Activated CD8-positive, alpha-beta memory T cell treated with anti-CD3 and anti-CD28 coated beads for 4 hours (primary cell): ENCODE measurements around the gene PVALEF.

Experiments used
- DNase-seq, 2 donors: peaks; one replicate each; pipeline ENCODE4 v3.0.0-alpha.2; 2020; ENCODE audit warnings: low read depth in 2 of 2

PVALEF gene

DNA sequence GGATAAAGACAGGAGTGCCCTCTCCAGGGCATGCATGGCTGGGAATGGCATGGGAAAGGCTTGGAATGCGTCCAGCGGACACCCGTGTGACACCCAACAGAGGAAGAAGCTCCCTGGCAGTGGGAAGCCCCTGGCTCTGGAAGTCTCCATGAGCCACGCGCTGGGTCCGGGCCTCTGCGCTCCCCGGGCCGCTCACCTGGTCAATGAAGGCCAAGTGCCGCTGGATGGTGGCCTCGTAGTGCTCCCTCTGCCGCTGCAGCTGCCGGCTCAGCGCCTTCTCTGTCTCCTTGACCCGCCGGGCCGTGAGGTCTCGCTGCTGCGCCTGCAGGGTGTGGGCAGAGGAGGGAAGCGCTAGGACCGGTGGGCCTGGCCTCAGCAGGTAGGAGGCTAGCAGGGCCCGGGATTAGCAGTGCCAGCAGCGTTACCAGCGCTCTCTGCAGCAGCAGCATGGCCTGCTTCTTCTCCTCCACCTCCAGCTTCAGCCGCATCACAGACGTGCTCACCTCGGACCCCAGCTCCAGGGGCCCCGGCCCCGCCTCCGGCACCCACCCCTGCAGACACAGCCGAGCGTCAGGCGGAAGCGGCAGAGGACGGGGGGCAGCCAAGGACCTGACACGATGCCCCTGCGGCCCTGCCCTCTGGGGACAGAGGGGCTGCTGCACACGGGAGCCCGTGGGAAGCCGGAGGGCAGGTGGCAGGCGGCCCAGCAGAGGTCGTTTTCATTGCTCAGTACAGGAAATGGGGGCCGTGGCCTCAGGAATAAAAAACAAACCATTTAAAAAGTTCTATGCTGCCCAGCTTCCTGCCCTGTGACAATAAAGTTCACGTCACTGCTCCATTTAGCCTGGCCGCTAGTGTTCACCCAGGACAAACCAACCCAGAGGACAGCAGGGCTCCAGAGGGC lies 31.4 kb downstream of the PVALEF start:
- no peak for DNase-seq

DNA sequence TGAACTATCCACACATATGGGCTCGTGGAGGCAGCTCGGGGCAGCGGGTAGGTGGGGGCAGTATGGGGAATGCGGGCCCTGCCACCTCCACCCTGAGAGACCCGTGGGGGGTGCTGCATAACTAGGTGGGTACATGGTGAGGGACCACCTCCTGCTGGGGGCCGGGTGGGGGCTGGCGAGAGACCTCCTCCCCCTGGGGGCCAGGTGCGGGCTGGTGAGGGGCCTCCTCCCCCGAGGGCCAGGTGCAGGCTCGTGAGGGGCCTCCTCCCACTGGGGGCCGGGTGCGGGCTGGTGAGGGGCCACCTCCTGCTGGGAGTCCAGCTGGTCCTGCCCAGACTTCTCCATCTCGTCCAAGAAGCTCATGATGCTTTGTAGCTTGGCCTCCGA lies 32.1 kb downstream of the PVALEF start:
- DNase-seq, result no peak

DNA sequence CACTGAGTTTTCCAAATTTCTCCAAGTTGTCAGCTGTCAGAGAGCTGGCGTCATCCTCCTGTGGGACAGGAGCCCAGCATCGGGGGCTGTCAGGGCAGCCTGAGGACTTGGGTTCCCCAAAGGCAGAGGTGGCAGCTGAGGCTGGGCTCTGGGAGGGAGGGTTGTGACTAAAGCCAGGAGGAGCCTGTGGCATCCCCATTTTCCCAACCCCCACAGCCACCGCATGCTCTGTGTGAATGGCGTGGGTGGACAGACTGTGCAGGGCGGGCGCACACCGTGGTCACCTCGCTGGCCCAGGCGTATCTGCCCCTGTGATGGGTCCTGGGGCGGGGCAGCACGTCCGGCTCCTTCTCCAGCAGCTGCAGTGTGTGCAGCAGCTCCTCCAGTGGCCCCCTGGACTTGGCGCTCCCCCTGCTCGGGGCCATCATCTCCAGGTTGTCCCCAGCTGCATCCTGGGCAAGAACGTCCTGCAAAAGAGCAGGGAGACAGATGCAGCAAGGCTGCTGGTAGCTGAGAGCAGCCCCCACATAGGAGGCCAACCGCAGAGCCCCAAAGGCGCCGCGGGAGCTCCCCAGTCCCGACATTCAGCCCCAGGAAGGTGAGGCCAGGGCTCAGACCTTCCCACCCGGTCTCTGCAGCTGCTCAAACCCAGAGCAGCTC lies 32.7 kb downstream of the PVALEF start:
- no peak for DNase-seq

GRCh38 chr17:81198826-81199481 lies 33.6 kb downstream of the PVALEF start:
- DNase-seq, result no peak

DNA sequence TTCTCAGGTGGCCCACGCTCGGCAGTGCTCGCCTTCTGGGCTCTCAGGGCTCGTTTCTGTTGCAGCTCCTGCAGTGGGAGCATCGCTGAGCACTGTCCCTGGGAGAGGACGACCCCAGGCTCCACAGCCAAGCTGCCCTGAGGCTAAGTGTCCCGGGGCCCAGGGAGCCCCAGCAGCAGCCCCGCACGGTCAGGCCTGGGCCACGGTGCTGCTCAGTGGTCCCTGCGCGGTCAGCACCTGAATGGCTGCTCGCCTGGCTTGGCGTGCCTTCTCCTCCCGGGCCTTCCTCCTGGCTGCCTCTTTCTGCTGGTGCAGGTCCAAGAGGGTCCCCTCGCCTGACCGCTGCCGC lies 34.1 kb downstream of the PVALEF start:
- DNase-seq, result no peak

DNA sequence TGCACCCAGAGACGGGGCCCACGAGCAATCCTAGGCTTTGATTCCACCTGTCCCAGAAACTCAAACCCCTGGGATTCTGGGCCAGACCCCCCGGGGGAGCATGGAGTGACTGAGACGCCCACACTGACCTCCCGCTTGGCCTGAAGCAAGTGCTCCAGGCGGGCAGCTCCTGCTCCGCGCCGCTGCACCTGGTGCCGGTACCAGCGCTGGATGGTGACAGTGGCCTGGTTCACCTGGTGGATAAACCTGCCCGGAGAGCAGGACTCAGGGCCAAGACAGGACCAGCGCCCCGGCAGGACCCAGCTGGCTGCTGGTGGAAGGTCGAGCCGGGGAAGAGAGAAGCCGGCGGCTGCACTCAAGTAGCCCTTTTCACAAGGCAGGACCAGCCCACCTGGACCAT lies 34.9 kb downstream of the PVALEF start:
- DNase-seq, result no peak

DNA sequence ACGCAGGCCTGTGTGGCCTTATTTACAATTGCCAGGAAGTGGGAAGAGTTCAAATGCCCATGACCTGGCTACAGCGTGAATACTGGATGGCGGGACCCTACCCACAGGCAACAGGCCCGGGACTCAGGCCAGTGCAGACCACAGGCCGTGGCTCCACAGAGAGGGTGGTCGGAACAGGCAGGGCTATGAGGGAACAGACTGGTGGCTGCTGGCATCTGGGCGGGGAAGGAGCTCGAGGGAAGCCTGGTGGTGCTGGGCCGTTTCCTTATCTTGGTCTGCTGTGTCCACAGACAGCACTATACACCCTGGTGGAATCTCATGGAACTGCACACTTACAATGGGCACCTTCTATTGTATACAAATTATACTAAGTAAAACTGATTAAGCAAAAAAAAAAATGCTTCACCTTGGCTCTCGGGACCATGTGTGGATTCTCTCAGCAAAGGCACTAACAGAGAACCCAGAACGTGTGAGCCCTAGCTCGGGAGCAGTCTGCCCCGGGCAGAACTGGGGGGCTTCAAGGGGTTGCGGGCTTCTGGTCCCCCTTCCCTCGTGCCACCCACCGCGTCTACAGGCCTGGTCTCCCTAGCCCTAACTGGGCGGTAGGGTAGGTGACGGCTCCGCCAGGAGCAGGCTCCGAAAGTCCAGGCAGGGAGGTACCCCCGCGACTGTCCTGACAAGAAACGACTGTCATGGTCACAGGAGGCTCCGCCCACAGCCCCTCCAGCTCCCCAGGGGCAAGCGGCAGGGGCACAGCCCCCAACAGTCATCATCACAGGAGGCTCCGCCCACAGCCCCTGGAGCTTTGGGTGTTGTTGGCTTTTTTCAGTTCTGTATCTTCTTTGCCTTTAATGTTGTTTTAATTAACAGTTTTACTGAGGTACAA lies 35.6 kb downstream of the PVALEF start:
- DNase-seq, result no peak

DNA sequence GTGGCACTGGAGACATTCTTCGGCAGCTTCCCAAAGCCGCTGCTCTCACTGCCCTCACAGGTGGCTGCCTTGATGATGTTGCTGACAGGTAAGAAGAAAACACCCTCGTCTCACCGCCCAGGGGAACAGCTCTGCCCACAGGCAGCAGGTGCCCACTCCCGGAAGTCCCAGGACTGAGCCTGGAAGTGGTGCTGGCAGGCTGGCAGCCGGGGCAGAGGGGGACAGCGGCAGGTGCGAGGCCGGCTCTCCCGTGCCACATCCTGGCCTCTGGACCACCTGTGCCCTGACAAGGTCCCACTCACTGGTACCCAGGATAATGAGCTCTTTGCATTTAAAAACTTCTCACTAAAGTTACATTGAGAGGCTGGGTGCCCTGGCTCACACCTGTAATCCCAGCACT lies 37.0 kb downstream of the PVALEF start:
- DNase-seq, result no peak

GRCh38 chr17:81203136-81203535 lies 37.8 kb downstream of the PVALEF start:
- DNase-seq, result no peak

GRCh38 chr17:81204578-81204977 lies 39.3 kb downstream of the PVALEF start:
- no peak for DNase-seq

DNA sequence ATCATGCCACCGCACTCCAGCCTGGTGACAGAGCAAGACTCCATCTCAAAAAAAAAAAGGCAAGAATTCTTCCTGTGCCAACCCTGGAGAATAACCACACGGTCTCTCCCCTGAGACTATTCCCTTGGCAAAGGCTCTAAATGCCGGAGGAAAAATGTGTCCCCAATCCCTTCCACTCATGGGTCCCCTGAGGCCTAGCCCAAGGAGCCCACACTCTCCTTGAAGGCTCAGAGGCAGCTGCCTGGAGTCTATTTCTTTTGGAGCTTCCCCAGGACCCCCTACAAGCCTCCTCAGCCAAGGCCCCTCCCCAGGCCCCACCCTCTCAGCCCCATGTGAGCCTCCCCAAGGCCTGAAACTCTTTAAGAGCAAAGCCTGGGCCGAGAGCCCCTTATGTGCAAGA lies 40.9 kb downstream of the PVALEF start:
- no peak for DNase-seq

DNA sequence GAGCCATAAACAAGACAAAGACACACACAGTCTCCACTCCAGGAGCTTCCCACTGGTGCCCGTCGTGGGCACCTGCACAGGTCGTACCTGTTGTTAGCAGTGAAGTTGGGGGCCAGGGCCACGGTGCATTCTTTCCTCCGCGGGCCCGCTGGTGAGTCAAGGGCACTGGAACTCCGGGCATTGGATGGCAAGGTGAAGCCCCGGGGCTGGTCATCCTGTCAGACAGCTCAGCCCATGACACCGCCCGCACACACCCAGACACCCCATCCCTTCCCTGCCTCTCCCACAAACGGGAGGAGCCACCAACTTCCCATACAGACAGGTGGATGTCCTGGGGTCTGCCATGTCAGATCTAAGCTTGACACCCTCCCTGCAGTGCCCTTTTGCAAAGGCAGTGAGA lies 41.4 kb downstream of the PVALEF start:
- DNase-seq, result no peak

DNA sequence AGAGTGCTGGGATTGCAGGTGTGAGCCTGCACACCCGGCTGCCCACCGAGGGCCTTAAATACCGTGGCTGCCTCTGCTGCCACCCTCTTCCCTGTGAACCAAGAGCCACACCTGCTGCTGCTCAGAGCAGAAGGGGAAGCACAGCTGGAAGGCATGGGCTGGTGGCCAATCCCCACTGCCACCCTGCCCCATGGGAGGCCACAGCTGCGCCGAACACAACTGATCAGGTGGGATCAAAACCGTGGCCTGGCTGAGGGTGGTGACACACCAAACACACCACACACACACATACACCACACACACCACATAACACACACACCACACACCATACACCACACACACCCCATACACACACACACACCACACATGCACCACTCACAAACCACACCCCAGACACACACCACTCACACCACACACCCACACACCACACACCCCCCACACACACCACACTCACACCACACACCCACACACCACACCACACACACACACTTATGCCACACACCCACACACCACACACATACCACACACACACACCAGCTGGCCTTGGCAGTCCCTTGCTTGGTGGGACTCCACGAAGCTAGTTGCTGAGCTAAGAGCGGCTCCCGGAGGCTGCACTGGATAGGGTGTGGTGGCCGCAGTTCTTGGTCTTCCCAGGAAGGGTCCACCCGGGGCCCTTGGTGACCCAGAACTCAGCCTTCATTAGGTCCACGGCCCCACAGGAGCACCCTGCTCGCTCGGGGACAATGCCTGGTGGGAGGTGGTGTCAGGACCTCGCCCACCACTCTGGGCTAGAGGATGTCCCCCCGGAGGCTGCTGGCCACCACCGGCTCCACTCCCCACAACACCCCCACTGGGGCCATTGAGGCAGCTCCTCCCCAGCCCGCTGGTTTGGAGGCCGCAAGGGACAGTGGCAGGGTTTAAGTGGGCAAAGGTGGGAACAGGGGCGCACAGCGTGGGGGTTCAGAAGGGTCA lies 42.6 kb downstream of the PVALEF start:
- DNase-seq, result no peak

DNA sequence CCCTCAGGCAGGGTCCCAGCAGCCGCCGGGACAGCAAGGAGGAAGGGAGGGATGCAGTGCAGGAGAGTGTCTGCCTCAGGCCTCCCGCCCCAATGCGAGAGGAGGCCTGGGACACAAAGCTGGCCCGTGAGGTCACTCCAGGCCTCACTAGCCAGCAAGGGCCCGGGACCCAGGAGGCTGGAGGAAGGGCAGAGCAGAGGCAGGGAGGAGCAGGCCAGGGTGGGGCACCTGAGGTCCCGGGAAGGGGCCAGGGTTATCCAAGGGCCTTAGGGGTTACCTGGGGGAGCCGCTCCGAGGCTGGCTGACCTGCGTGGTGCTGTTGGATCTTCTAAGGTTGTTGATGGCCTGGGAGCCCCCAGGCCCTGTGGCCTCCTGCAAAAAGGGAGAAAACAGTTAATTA lies 43.3 kb downstream of the PVALEF start:
- no peak for DNase-seq

DNA sequence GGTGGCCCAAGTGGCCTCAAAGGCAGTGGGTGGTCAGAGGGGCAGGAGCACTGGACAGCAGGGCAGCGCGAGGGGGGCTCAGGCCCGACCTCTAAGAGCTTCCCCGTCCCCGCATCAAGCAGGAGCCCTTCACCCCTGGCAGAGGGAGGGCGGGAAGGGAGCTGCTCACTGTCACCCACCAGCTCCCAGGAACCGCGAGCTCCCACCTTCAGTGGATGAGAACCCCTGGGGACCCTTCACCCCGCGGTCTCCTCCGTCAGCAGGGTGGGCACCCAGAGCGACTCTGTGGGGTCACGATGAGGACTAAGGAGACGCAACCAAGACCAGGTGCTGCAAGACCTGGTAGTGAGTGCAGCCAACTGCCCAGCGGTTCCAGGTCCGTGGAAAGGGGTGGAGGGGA lies 43.8 kb downstream of the PVALEF start:
- no peak for DNase-seq

DNA sequence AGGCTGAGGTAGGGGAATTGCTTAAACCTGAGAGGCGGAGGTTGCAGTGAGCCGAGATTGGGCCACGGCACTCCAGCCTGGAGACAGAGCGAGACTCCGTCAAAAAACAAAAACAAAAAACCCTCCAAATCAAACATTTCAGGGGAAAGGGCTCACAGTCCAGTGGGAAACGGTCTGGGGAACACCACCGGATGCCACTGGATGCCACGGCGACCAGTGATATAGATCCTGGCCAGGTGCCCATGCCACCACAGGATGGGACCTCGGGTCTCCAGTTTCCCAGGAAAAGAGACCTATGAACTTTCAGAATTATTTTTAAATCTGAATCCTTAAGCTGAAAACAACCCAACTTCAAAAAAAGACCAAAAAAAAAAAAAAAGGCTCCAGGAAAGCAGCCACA lies 45.2 kb downstream of the PVALEF start:
- no peak for DNase-seq

GRCh38 chr17:81210868-81211267 lies 45.6 kb downstream of the PVALEF start:
- no peak for DNase-seq

- DNase-seq, result no peak
These were observed 47.1 kb downstream of the PVALEF start for GRCh38 chr17:81212365-81212764.

DNA sequence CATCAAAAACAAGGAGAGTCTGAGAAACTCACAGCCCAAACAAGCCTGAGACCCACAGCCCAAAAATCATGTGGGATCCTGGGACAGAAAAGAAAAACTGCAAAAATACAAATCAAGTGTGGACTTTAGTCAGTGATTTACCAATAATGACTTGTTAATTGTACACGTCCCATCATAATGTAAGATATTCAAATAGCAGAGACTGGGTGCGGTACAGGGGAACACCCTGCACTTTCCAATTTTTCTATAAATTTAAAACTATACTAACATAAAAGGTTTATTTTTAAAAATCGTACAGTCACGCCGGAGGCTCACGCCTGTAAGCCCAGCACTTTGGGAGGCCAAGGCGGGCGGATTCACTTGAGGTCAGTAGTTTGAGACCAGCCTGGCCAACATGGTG lies 48.7 kb downstream of the PVALEF start:
- DNase-seq, result no peak

DNA sequence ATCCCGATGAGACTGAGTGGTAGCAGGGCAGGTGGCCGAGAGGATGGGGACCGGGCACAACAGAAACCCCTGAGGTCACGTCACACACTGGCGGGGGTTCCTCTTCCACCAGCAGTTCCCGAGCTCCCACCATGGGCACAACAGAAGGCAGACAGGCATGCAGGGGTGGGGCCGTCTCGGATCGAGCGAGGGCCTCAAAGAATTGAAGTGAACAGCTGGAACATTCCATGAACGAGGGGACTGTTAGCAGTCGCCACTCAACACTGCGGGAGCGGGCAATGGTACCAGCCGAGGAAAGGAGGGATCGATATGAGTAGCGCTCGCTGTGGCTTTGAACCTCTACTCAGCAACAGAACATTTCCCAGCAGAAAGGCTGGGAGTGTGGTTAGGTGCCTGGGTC lies 52.2 kb downstream of the PVALEF start:
- DNase-seq, result no peak

DNA sequence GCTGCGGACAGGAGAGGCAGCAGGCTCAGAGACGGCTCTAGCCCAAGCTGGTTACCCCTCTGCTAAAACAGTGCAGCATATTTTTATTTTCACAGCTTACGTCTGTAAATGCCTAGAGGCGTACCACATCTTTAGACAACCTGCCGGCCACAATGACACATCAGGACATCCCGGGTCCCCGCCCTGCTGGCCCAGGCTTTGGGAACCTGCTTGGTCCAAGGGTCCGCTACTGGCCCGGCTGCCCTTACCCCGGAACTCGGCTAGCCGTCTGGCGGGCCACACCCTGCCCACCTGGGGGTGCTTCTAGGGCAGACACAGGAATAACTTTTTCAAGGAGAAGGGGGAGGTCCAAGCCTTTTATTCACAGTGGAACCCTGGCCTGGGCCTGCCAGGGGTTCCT lies 53.2 kb downstream of the PVALEF start:
- DNase-seq, result no peak
